Endodermal cell (in vitro differentiated cells): ENCODE measurements around the gene CLHC1. TPM values are rescaled to one million over a fixed set of nuclear protein-coding genes. Genes with fewer than 3 reads are reported as not detected.

Source experiments
- DNase-seq: peaks from one replicate; pipeline ENCODE4 v3.0.0-alpha.2; 2017
- H3K27ac ChIP-seq: 2 replicates; pipeline ENCODE4 v1.5.1; 2013; ENCODE audit warnings: mild to moderate bottlenecking, low read depth, low read length, moderate library complexity
- H3K27me3 ChIP-seq: 2 replicates; pipeline ENCODE4 v1.6.1; 2013; ENCODE audit warnings: mild to moderate bottlenecking, low read length, moderate library complexity; ENCODE audit not compliant: insufficient read depth, control insufficient read depth, poor library complexity, severe bottlenecking
- H3K36me3 ChIP-seq: 2 replicates; pipeline ENCODE4 v1.7.0; 2013; ENCODE audit warnings: mild to moderate bottlenecking, low read length, moderate library complexity; ENCODE audit not compliant: control insufficient read depth, insufficient read depth
- H3K4me1 ChIP-seq: one replicate; pipeline ENCODE4 v1.7.0; 2013; ENCODE audit warnings: low read length; ENCODE audit not compliant: control insufficient read depth, insufficient read depth
- H3K4me3 ChIP-seq: 2 replicates; pipeline ENCODE4 v1.5.1; 2013; ENCODE audit warnings: mild to moderate bottlenecking, low read length, moderate library complexity
- H3K9ac ChIP-seq: 2 replicates; pipeline ENCODE4 v1.6.1; 2013; ENCODE audit warnings: mild to moderate bottlenecking, low read length, moderate library complexity; ENCODE audit not compliant: poor library complexity, severe bottlenecking; ENCODE audit errors: extremely low read depth
- H3K9me3 ChIP-seq: 2 replicates; pipeline ENCODE4 v1.6.1; 2013; ENCODE audit warnings: mild to moderate bottlenecking, low read length, moderate library complexity; ENCODE audit not compliant: control insufficient read depth
- H3K27ac Mint-ChIP-seq: 2 replicates; pipeline ENCODE4 v1.8.0; 2020; ENCODE audit warnings: mixed read lengths
- H3K27me3 Mint-ChIP-seq: 2 replicates; pipeline ENCODE4 v1.8.0; 2021; ENCODE audit warnings: mild to moderate bottlenecking, mixed read lengths; ENCODE audit not compliant: insufficient read depth
- H3K36me3 Mint-ChIP-seq: 2 replicates; pipeline ENCODE4 v1.8.0; 2020; ENCODE audit warnings: low read depth, mixed read lengths
- H3K4me1 Mint-ChIP-seq: 2 replicates; pipeline ENCODE4 v1.8.0; 2020; ENCODE audit warnings: mixed read lengths
- H3K4me3 Mint-ChIP-seq: 2 replicates; pipeline ENCODE4 v1.8.0; 2020; ENCODE audit warnings: mild to moderate bottlenecking, moderate library complexity, mixed read lengths
- H3K9me3 Mint-ChIP-seq: 2 replicates; pipeline ENCODE4 v1.8.0; 2020; ENCODE audit warnings: mild to moderate bottlenecking, mixed read lengths
- CTCF ChIP-seq: fragments of 200-600 bp; sonication (generic); conservative IDR thresholded peaks from 2 replicates; pipeline ENCODE4 v1.5.0; 2021; ENCODE audit warnings: antibody characterized with exemption, mild to moderate bottlenecking
- WGBS, 2 experiments: methylation state at CpG; one replicate each; pipeline versions ENCODE4 v1.1.5 to v1.1.7; 2013; ENCODE audit warnings: missing lambda C conversion rate in 2 of 2, mixed read lengths in 1 of 2; ENCODE audit not compliant: insufficient coverage in 1 of 2, insufficient read length in 1 of 2; 5-methylcytosine and 5-hydroxymethylcytosine counted together
- total RNA-seq, 2 donors: library from RNA; stranded (reverse); fragmentation: NEBNext Ultra II Directional in 1 of 2; extraction: Animal tissue kit (Norgen Biotek cat#: 25700) in 1 of 2; gene quantifications; 2 replicates in 1 of 2; 3 replicates in 1 of 2; pipeline ENCODE4 v1.2.1, GENCODE V29; 2021

Gene CLHC1
- total RNA-seq, 2 donors from 2014 or later = 15.4 to 17.9 TPM

DNA sequence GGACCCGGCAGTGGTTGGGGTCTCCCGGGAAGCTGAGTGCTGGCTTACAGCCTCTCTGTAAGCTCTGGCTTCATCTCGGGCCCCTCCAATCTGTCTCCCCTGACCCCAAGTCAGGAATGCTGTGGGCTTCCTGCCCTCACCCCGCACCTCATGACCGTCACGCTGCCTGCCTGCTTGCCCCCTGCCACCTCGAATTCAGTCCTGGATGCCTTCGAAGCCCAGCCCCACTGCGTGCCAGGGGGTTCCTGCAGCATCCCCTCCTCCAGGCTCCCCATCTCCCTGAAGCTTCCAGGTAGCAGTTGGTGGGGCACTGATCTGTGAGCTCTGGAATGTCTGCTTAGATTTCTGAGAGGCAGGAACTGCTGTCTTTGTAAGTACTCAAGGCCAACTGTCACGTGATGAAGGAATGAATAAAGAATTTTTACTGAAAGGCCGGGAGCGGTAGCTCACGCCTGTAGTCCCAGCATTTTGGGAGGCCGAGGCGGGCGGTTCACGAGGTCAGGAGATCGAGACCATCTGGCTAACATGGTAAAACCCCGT lies 6.5 kb downstream of the CLHC1 start:
- TF ChIP-seq CTCF = no peak
- Histone ChIP-seq H3K9me3 (no peaks in the 10 kb centered on the region), H3K27me3 (no peaks in the 10 kb centered on the region), H3K36me3 (peaks cover 16% of the 10 kb centered on the region), H3K9ac (no peak overlapping the region), H3K4me3 (no peak overlapping the region), H3K27ac (no peak overlapping the region), H3K4me1 (no peaks in the 10 kb centered on the region)
- Mint-ChIP-seq H3K4me1 (peaks cover 7% of the 10 kb centered on the region), H3K9me3 (no peaks in the 10 kb centered on the region), H3K36me3 (peaks cover 12% of the 10 kb centered on the region), H3K4me3 (no peak overlapping the region), H3K27me3 (no peaks in the 10 kb centered on the region), H3K27ac (peak overlapping the region; percentile 52)
- DNase-seq = peak; percentile 59
- 85 to 90% methylated on average over 13 to 19 of the region's 19 CpGs for WGBS, 2 experiments

GRCh38 chr2:55224761-55225261 lies 7.3 kb downstream of the CLHC1 start:
- WGBS, 2 experiments = 92 to 93% methylated on average over 16 to 19 of the region's 19 CpGs
- Mint-ChIP-seq H3K27ac (no peak overlapping the region), H3K4me3 (no peak overlapping the region), H3K9me3 (no peaks in the 10 kb centered on the region), H3K4me1 (peaks cover 7% of the 10 kb centered on the region), H3K27me3 (no peaks in the 10 kb centered on the region), H3K36me3 (peaks cover 11% of the 10 kb centered on the region)
- H3K4me3 ChIP-seq = no peak overlapping the region
- no peak for TF ChIP-seq CTCF
- no peaks in the 10 kb centered on the region for H3K27me3 ChIP-seq
- H3K4me1 ChIP-seq = no peaks in the 10 kb centered on the region
- no peaks in the 10 kb centered on the region for H3K9me3 ChIP-seq
- DNase-seq = peak; percentile 65
- no peak overlapping the region for H3K27ac ChIP-seq
- peaks cover 22% of the 10 kb centered on the region for H3K36me3 ChIP-seq
- no peak overlapping the region for H3K9ac ChIP-seq

DNA sequence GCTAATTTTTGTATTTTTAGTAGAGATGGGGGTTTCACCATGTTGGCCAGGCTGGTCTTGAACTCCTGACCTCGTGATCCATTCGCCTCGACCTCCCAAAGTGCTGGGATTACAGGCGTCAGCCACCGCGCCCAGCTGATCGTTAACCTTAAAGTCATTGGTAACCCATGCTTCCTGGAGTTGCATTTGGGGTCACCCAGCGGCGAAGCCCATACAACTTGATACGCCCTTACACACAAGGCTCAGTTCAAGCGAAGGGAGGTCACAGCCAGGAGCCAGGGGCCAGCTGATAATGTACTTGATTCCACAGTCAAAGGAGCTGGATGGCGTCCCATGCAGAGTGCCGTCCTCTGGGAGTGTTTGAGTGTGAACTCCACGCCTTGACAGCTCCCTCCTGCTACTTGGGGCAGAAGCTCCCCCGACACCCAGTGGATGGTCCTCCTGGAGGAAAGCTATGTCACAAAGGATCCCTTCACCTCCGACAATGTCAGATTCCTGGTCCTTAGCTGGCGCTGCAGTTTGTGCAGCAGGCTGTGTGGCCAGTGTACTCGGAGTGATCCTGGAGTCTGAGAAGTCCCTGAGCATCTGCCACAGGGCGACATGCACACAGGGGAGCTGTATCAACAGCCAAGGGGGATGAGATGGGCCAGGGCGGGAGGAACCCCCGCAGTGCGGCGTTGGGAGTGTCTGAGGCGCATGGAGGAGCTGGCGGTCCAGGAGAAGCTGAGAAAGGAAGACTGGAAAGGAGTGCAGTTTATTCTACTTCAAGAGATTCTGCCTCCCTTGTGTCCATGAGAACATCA lies 7.9 kb downstream of the CLHC1 start:
- no peaks in the 10 kb centered on the region for H3K9me3 ChIP-seq
- Mint-ChIP-seq H3K27me3 (no peaks in the 10 kb centered on the region), H3K4me3 (peak overlapping the region; percentile 67), H3K27ac (peak overlapping the region; percentile 19), H3K36me3 (peaks cover 6% of the 10 kb centered on the region), H3K4me1 (peaks cover 7% of the 10 kb centered on the region), H3K9me3 (no peaks in the 10 kb centered on the region)
- H3K27ac ChIP-seq = no peak overlapping the region
- H3K4me1 ChIP-seq = no peaks in the 10 kb centered on the region
- H3K27me3 ChIP-seq = no peaks in the 10 kb centered on the region
- peak; percentile 61 for DNase-seq
- no peak overlapping the region for H3K9ac ChIP-seq
- 95 to 98% methylated on average over 24 to 25 of the region's 25 CpGs for WGBS, 2 experiments
- H3K36me3 ChIP-seq = peaks cover 22% of the 10 kb centered on the region
- no peak for TF ChIP-seq CTCF
- H3K4me3 ChIP-seq = no peak overlapping the region
